Neutrophil (primary cell): ENCODE measurements around the gene ZXDA.

Experiments used
- H3K27ac ChIP-seq: fragments of 200-600 bp; sonication (generic); 2 replicates; pipeline ENCODE4 v1.5.1; 2016; ENCODE audit warnings: mild to moderate bottlenecking, moderate library complexity
- H3K27me3 ChIP-seq: fragments of 200-600 bp; sonication (generic); 2 replicates; pipeline ENCODE4 v1.6.0; 2016; ENCODE audit warnings: mild to moderate bottlenecking
- H3K36me3 ChIP-seq: fragments of 200-600 bp; sonication (generic); 2 replicates; pipeline ENCODE4 v1.5.1; 2017
- H3K4me1 ChIP-seq, 2 experiments: fragments of 200-600 bp in 1 of 2; sonication (generic) in 1 of 2; 1 replicate in 1 of 2; 2 replicates in 1 of 2; pipeline versions ENCODE4 v1.5.1 to v1.6.1; 2013 to 2016; ENCODE audit warnings: low read depth in 1 of 2, low read length in 1 of 2, mild to moderate bottlenecking in 1 of 2, moderate library complexity in 1 of 2; ENCODE audit not compliant: control insufficient read depth in 1 of 2, insufficient read depth in 1 of 2
- H3K4me3 ChIP-seq, 2 experiments: fragments of 200-600 bp in 1 of 2; sonication (generic) in 1 of 2; 1 replicate in 1 of 2; 2 replicates in 1 of 2; pipeline ENCODE4 v1.5.1; 2013 to 2016; ENCODE audit warnings: low read depth in 1 of 2, low read length in 1 of 2, mild to moderate bottlenecking in 1 of 2, moderate library complexity in 1 of 2
- H3K9me3 ChIP-seq: fragments of 200-600 bp; sonication (generic); 2 replicates; pipeline ENCODE4 v1.5.1; 2016
- CTCF ChIP-seq: fragments of 200-600 bp; sonication (generic); IDR thresholded peaks from 2 replicates; pipeline ENCODE4 v1.5.1; 2016; ENCODE audit warnings: antibody characterized with exemption

The ZXDA gene

GRCh38 chrX:57900975-57901374, 9.3 kb downstream of the ZXDA start:
- Histone ChIP-seq H3K27me3 (no peaks in the 10 kb centered on the region), H3K36me3 (no peaks in the 10 kb centered on the region), H3K4me3 (no peak overlapping the region), H3K4me1 (peaks cover 0 to 3% of the 10 kb centered on the region in 2 experiments), H3K27ac (no peak overlapping the region), H3K9me3 (no peaks in the 10 kb centered on the region)
- no peak for TF ChIP-seq CTCF

- no peak overlapping the region for H3K27ac ChIP-seq
- TF ChIP-seq CTCF: no peak
- no peak overlapping the region for H3K4me3 ChIP-seq
- no peaks in the 10 kb centered on the region for H3K9me3 ChIP-seq
- no peaks in the 10 kb centered on the region for H3K4me1 ChIP-seq
- no peaks in the 10 kb centered on the region for H3K27me3 ChIP-seq
- H3K36me3 ChIP-seq: no peaks in the 10 kb centered on the region
Measured at GRCh38 chrX:57899906-57900305, 10.4 kb downstream of the ZXDA start.

- TF ChIP-seq CTCF: no peak
- no peaks in the 10 kb centered on the region for H3K9me3 ChIP-seq
- H3K4me1 ChIP-seq: no peaks in the 10 kb centered on the region
- H3K4me3 ChIP-seq: no peak overlapping the region
- H3K27me3 ChIP-seq: no peaks in the 10 kb centered on the region
- H3K27ac ChIP-seq: no peak overlapping the region
- H3K36me3 ChIP-seq: no peaks in the 10 kb centered on the region
Measured at GRCh38 chrX:57899064-57899463, 11.2 kb downstream of the ZXDA start.

GRCh38 chrX:57871463-57871862, 38.8 kb downstream of the ZXDA start:
- no peaks in the 10 kb centered on the region for H3K9me3 ChIP-seq
- H3K27ac ChIP-seq: no peak overlapping the region
- H3K4me1 ChIP-seq: no peaks in the 10 kb centered on the region
- H3K4me3 ChIP-seq: no peak overlapping the region
- TF ChIP-seq CTCF: no peak
- H3K27me3 ChIP-seq: no peaks in the 10 kb centered on the region
- no peaks in the 10 kb centered on the region for H3K36me3 ChIP-seq
